ENCODE measurements around the gene DNAJA3. TPM values are rescaled to one million over a fixed set of nuclear protein-coding genes. Genes with fewer than 3 reads are reported as not detected.

The DNAJA3 gene
- total RNA-seq, 1 donor from 2014 or later: 74.2 TPM

GRCh38 chr16:4426021-4426684 is 485 bp downstream of the DNAJA3 start:
- intact Hi-C loops (cut with micrococcal nuclease): no loop called here
- TF ChIP-seq CTCF (IDR thresholded peaks at IDR 0.05; ENCODE audit: borderline replicate concordance): no peak
- DNase-seq: no peak
- no peaks in the 10 kb centered on the region for H3K9me3 ChIP-seq (replicated peaks)
- H3K27me3 ChIP-seq (ENCODE audit: low read depth): no peaks in the 10 kb centered on the region
- H3K4me3 ChIP-seq: peak overlapping the region; percentile 91
- H3K36me3 ChIP-seq: peaks cover 5% of the 10 kb centered on the region
- peak overlapping the region; percentile 96 for H3K27ac ChIP-seq (replicated peaks)
- peaks cover 31% of the 10 kb centered on the region for H3K4me1 ChIP-seq

GRCh38 chr16:4426722-4427372 is 1.2 kb downstream of the DNAJA3 start:
- no peak overlapping the region for H3K27ac ChIP-seq (replicated peaks)
- no peaks in the 10 kb centered on the region for H3K9me3 ChIP-seq (replicated peaks)
- H3K27me3 ChIP-seq (ENCODE audit: low read depth): no peaks in the 10 kb centered on the region
- no peak for TF ChIP-seq CTCF (IDR thresholded peaks at IDR 0.05; ENCODE audit: borderline replicate concordance)
- H3K4me1 ChIP-seq: peaks cover 31% of the 10 kb centered on the region
- DNase-seq: no peak
- peak overlapping the region; percentile 91 for H3K4me3 ChIP-seq
- H3K36me3 ChIP-seq: peaks cover 12% of the 10 kb centered on the region
- intact Hi-C loops (cut with micrococcal nuclease): no loop called here

GRCh38 chr16:4428500-4428899 is 2.8 kb downstream of the DNAJA3 start:
- H3K27me3 ChIP-seq (ENCODE audit: low read depth): no peaks in the 10 kb centered on the region
- H3K4me3 ChIP-seq: no peak overlapping the region
- H3K27ac ChIP-seq (replicated peaks): no peak overlapping the region
- H3K4me1 ChIP-seq: peaks cover 31% of the 10 kb centered on the region
- no peaks in the 10 kb centered on the region for H3K9me3 ChIP-seq (replicated peaks)
- TF ChIP-seq CTCF (IDR thresholded peaks at IDR 0.05; ENCODE audit: borderline replicate concordance): no peak
- intact Hi-C loops (cut with micrococcal nuclease): no loop called here
- no peak for DNase-seq
- H3K36me3 ChIP-seq: peaks cover 15% of the 10 kb centered on the region

GRCh38 chr16:4431023-4431422 is 5.4 kb downstream of the DNAJA3 start:
- Histone ChIP-seq H3K4me1 (peaks cover 19% of the 10 kb centered on the region), H3K9me3 (replicated peaks) (no peaks in the 10 kb centered on the region), H3K27me3 (ENCODE audit: low read depth) (no peaks in the 10 kb centered on the region), H3K4me3 (no peak overlapping the region), H3K36me3 (peaks cover 33% of the 10 kb centered on the region), H3K27ac (replicated peaks) (no peak overlapping the region)
- no peak for TF ChIP-seq CTCF (IDR thresholded peaks at IDR 0.05; ENCODE audit: borderline replicate concordance)
- DNase-seq: no peak
- intact Hi-C loops (cut with micrococcal nuclease): no loop called here

GRCh38 chr16:4433228-4433627 is 7.6 kb downstream of the DNAJA3 start:
- H3K36me3 ChIP-seq: peaks cover 51% of the 10 kb centered on the region
- no peaks in the 10 kb centered on the region for H3K9me3 ChIP-seq (replicated peaks)
- H3K27me3 ChIP-seq (ENCODE audit: low read depth): no peaks in the 10 kb centered on the region
- intact Hi-C loops (cut with micrococcal nuclease): no loop called here
- TF ChIP-seq CTCF (IDR thresholded peaks at IDR 0.05; ENCODE audit: borderline replicate concordance): no peak
- H3K4me1 ChIP-seq: no peaks in the 10 kb centered on the region
- no peak for DNase-seq
- H3K27ac ChIP-seq (replicated peaks): no peak overlapping the region
- no peak overlapping the region for H3K4me3 ChIP-seq
